Measurements from ENCODE around the gene TRIM47.

Gene TRIM47

DNA sequence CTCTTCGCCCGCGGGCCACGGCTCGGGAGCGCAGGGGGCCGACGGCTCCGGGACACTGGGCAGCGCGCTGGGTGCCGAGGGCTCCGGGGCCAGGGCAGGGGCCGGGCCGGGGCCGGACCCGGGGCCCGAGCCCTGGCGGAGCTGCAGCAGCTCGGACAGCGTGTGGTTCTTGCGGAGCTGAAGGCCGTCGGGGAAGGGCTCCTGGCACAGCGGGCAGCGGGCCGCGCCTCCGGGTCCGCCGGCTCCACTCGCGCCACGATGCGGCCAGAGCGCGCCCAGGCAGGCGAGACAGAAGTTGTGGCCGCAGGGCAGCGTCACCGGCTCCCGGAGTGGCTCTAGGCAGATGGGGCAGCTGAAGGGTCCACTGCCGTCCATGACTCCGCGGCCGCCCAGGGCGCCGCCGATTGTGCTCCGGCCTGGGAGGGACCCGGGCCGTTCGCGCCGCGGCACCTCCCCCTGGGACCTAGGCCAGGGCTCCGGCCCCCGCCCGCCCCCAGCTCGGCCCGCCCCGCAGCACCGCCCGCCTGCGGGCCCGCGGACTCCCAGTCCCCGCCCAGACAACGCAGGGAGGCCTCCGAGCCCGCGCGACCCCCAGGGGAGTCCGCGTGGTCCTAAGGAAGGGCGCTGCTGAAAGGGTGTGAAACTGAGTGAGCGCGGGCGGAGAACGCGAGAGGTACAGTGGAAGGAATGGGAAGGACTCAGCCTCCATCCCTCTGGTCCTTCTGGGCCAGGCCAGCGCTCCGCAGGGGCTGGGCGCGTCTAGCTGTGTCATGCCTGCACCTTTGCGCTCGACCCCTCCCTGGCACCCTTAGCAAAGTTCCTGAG, at the start of gene TRIM47:
TRIM47 (minus strand) TSS at position 408 of the 825 bp plus-strand sequence; CDS start at position 375, 33 bp downstream.
- peak; percentile 74 for DNase-seq (ENCODE audit: low spot score)

DNA sequence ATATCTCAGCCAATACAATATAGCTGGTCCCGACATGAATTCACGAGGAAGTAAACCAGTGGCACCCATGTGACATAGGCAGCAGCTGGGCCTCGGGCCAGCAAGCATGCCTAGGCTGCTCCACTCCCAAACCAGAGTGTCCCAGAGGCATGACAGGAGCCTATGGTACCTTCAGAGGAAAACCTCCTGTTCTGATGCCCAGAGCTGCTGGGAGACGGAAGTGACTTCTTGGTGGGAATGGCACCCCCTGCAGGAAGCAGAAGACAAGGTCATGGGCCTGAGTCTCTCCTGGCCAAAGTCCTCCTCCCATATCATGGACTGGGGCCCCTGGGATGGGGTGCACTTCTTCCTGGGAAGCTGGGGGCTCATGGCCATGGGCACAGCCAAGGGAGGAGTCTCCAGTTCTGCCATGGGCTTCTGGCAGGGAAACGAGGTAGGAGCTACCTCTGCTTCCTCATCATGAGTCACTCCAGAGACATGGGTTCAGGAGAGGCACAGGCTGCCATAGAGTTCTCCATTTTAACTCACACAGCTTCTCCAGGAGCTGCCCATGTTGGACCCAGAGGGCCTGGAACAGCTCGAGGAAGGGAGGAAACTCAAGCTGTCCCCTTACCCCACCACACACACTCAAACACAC, 49.0 kb upstream of the TRIM47 start:
- DNase-seq (ENCODE audit: low spot score): peak; percentile 71

GRCh38 chr17:75926456-75926855, 48.1 kb upstream of the TRIM47 start:
- no peak for DNase-seq (ENCODE audit: low spot score)

DNA sequence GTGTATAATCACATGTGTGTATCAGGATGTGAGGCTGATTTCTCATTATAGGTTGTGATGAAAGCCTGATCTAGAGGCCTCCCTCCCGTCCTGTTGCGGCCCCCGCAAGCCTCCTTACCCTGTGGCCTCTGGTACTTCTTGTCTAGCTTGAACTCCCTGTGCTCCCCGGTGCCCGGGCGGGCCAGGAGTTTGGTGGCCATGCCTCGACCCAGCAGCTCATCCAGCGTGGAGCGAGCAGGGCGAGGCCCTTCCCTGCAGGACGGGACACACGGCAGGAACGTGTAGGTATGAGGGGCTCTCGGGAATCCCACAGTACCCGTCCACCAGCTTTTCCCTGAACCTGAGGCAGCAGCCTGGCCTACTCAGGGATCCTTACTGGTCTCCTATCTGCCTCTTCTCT, 47.5 kb upstream of the TRIM47 start:
- DNase-seq (ENCODE audit: low spot score): no peak

DNA sequence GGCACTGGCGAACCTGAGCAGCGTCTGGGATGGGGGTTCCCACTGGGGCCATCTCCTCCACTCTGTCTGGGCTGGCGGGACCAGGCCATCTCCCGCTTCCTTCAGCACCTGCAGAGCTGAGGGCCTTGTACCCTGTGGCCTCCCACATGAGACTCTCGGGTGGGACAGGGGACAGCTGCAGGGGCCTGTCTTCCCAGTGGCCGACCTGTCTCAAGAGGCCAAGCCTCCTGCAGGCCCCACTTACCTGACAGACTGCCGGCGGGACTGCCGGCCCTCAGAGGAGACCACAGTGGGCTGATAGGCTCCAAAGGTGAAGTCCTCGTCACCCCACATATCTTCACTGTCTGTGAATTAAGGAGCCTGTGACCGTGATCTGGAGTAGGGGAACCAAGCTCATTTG, 46.7 kb upstream of the TRIM47 start:
- DNase-seq (ENCODE audit: low spot score): no peak

DNA sequence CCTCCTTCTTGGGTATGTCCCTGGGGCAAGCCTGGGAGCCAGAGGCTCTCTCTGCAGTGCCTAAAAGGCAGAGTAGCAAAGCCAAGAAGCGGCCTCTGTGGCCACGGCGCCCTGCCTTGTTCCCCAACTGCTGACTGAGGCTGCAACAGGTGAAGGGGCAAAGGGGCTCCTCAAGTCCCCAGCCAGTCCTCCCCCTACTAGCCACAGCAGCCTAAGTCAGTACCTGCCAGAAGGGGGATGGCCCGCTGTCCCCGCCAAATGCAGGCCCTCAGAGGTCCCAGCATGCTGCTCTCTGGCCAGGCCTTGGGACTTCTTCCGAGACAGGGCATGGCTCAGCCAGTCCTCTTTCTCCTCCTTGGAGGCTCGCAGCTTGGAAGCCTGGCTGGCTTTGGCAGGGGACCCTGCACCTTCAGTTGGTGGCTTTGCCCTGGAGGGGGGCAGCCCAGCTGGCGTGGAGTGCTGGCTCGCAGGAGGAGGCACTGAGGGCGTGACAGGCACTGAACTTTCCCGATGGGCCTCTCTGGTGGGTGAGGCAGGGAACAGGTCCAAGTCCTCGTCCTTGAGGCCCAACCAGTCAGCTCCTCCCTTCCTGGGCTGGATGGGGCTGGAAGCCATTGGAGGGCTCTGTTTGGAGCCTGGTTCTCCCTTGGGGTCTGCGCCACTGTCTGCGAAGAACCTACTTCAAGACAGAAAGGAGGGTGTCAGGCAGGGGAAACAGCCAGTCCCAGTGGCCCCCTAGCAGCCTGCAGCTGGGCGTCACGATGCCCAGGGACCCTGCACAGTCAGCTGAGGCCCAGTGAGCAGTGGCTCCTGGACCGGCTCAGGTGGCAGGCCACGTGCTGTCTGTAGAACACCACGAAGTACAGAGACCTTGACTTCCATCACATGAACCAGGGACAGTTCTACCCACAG, 44.8 kb upstream of the TRIM47 start:
- no peak for DNase-seq (ENCODE audit: low spot score)

GRCh38 chr17:75922173-75922961, 44.0 kb upstream of the TRIM47 start:
- DNase-seq (ENCODE audit: low spot score): peak; percentile 28

DNA sequence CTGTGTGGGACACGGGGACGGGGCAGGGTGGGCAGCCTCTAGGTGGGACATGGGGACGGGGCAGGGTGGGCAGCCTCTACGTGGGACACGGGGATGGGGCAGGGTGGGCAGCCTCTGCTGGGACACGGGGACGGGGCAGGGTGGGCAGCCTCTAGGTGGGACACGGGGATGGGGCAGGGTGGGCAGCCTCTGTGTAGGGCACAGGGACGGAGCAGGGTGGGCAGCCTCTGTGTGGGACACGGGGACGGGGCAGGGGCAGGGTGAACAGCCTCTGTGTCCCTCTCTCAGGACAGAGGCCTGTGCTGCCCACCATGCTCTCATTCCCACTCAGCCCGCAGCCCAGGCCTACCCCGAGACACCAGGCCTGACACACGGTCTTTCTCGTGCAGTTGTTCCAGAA, 43.2 kb upstream of the TRIM47 start:
- peak; percentile 31 for DNase-seq (ENCODE audit: low spot score)

GRCh38 chr17:75920045-75920560, 41.7 kb upstream of the TRIM47 start:
- DNase-seq (ENCODE audit: low spot score): no peak

- DNase-seq (ENCODE audit: low spot score): no peak
Measured at GRCh38 chr17:75919611-75920010, 41.2 kb upstream of the TRIM47 start.

DNA sequence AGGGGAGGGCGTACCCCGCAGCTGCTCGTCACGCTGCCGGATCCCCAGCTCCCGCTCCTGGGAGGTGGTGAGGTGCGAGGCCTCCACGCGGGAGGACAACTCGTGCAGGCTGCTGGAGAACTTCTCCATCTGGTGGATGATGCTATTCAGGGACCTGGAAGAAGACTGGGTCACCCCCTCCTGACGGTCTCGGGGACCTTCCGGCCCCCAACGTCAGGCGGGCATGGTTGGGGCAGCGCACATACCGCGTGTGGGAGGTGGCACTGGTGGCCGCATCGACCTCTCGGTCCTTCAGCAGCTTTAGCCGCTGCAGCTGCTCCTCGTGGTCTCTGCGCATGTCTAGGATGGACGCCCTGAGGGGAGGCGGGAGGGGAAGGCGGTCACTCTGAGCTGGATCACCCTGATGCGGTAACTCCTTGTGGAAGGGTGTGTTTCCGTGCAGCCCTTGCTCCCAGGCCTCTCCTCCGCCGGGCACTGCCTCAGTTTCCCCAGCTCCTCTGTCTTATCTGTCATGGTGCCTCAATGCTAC, 39.6 kb upstream of the TRIM47 start:
- no peak for DNase-seq (ENCODE audit: low spot score)

DNA sequence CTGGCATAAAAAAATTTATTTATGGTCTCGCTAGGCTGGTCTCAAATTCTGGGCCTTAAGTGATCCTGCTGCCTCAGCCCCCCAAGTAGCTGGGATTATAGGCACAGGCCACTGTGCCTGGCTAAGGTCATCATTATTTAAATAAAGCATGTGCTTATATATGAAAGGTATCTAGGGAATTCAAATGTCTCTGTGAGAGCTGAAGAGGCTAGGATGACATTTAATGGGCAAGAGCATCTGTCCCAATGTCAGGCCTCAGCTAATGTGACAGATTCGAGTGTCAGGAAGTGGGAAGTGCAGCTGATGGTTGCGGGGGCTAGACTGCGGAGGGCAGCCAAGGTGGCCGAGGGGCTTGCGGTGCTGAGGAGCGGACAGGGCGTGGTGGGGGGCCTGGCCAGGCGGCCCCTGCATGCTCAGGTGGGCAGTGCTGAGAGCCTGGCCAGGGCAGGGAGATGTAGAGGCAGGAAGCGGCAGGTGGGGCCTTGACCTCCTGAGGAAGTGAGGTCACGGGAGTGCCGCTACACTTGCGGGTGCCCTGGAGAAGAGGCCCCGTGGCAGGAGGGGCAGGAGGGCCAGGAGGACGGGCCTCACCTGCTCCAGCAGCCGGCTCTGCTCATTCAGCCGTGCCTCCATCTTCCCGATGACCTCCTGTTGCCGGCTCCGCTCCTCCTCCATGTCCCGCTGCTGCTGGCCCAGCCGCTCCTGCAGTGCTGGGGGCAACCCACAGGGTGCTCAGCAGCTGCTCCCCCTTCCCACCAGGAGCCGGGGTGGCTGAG, 38.9 kb upstream of the TRIM47 start:
- DNase-seq (ENCODE audit: low spot score): no peak

- DNase-seq (ENCODE audit: low spot score): no peak
Measured at GRCh38 chr17:75915268-75915667, 36.9 kb upstream of the TRIM47 start.

GRCh38 chr17:75914643-75915267, 36.4 kb upstream of the TRIM47 start:
- no peak for DNase-seq (ENCODE audit: low spot score)

DNA sequence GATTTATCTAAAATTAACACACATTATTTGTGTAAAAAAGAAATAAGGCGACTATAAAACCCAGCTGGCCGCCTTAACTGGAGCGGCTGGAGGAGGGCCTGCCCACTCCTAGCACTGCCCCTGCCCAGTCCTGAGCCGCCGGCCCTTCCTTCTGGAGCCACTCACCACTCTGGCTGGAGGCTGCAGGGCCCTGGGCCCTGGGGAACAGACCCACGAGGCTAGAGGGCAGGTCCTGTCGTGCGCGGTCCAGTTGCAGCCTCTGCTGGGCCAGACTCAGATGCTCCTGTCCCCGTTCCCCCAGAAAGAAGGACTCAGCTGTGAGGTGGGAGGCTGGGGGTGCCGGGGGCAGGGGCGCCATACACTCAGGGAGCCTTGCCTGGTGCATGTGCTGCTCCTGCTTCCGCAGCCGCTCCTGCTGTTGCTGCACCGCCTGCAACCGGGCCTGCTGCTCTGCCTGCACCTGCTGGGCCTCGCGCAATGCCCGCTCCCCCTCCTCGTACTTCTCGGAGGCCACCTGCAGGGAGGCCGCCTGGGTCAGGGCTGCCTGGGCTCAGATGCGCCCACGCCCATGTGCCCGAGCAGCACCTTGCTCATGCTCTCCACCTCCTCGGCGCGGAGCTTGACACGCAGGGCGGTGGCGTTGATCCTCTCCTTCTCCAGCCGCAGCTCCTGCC, 35.3 kb upstream of the TRIM47 start:
- no peak for DNase-seq (ENCODE audit: low spot score)

GRCh38 chr17:75910699-75911098, 32.3 kb upstream of the TRIM47 start:
- DNase-seq (ENCODE audit: low spot score): no peak

DNA sequence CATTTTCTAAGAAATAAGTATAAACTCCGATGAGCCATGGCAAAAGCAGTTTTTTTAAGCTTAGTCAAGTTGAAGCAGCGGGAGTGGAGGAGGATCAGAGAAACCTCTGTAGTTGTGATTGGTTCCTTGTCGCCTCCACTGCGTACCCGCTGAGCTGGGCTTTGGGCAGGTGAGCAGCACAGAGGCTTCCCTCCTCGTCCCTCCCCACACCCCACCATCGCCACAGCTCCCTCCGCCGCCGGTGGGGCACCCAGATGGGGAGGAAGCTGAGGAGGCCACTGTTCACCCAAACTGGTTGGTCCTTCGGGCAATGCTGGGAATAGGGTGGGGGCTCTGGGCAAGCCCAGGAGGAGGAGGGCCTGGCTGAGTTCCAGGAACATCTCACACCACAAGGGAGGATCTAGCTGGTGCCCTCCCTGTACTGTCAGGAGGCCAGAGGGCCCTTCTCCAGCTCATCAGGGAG, 31.5 kb upstream of the TRIM47 start:
- no peak for DNase-seq (ENCODE audit: low spot score)

DNA sequence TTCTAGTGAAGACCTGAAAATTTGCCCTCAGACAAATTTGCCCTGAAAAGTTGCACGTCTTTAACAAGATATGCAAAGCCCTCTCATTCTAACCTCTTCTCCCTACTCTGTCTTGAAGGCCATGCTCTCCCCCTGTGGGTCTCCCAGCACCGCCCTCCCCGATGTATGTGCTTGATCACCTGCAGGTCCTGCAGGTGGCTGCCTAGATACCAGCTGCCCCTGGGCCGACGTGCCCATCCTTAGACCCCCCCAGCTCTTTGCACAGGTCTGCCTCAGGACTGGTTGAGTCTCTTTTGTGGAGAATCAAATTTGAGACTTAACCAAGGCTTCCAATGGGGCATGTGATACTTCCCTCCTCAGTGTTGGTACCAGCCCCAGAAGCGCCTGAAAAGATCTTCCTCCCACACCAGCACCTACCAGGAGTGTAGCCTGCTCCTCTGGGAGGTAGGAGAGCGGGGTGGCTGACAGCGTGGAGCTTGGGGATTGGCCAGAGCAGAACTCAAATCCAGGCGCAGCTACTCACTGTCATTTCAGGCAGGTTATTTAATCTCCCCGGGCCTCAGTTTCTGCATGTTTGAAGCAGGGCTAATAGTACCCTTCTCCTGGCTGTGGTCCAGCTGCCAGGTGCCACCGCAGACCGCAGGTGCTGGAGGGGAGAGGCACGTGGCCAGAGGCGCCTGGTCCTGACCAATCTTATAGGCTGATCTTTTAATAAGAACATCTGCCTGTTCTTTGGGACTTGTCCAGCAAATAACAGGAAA, 30.9 kb upstream of the TRIM47 start:
- DNase-seq (ENCODE audit: low spot score): no peak

GRCh38 chr17:75908201-75908600, 29.8 kb upstream of the TRIM47 start:
- no peak for DNase-seq (ENCODE audit: low spot score)

All from D341Med (cell line).